ENCODE data around the gene CDH9.

The CDH9 gene

DNA sequence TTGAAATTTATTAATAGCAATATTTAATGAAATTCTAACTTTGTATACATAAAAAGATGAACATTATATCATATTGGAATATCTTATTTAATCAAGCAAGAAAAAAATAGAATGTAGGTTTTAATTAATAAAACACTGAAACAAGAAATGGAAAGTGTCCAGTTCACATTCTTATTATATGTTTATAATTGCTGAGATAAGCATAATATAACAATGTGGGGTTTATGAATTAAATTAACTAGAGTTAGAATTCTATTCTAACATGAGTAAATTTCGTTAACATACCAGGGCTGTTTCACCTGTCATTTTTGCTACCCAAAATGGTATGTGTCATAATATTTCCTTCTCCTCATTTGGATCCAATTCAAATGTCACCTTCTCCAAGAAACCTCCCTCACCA lies 12.3 kb downstream of the CDH9 start:
- H3K27ac ChIP-seq (ENCODE audit: low read depth, low read length): no peak overlapping the region
- no peaks in the 10 kb centered on the region for H3K4me1 ChIP-seq (ENCODE audit: control insufficient read depth in 1 of 2, insufficient read depth in 2 of 2, low read length in 2 of 2)
- no peak for DNase-seq
- H3K14ac ChIP-seq (ENCODE audit: low read length): no peak overlapping the region
- H2AK5ac ChIP-seq (ENCODE audit: low read length): no peak overlapping the region
- H2BK120ac ChIP-seq (ENCODE audit: insufficient read depth, low read length, poor library complexity): no peak overlapping the region
- H2BK12ac ChIP-seq (ENCODE audit: low read length): no peak overlapping the region
- H3K36me3 ChIP-seq (ENCODE audit: control insufficient read depth in 1 of 2, insufficient read depth in 2 of 2, low read length in 2 of 2): no peaks in the 10 kb centered on the region
- H2BK5ac ChIP-seq (ENCODE audit: low read depth, low read length, poor library complexity): no peak overlapping the region
- no peak overlapping the region for H4K8ac ChIP-seq (ENCODE audit: low read depth, low read length)
- H3K79me2 ChIP-seq (ENCODE audit: control insufficient read depth, insufficient read depth, low read length, poor library complexity): no peaks in the 10 kb centered on the region
- H4K12ac ChIP-seq (ENCODE audit: low read depth, low read length): no peak overlapping the region
- no peak overlapping the region for H2AFZ ChIP-seq (ENCODE audit: insufficient read depth, low read length, poor library complexity)
- no peak overlapping the region for H3K23ac ChIP-seq (ENCODE audit: low read length)
- H3K27me3 ChIP-seq (ENCODE audit: insufficient read depth, low read length): no peaks in the 10 kb centered on the region
- no peaks in the 10 kb centered on the region for H3K9me3 ChIP-seq (ENCODE audit: insufficient read depth, low read depth, low read length)
- no peak overlapping the region for H3K4me3 ChIP-seq (ENCODE audit: low read depth, low read length)
- WGBS (ENCODE audit: extremely low coverage, insufficient coverage, insufficient read length): no CpG with 5 or more reads among the region's 1 CpG
- H3K79me1 ChIP-seq (ENCODE audit: low read length): no peaks in the 10 kb centered on the region
- no peak overlapping the region for H3K4me2 ChIP-seq (ENCODE audit: low read length)
- H3K4ac ChIP-seq (ENCODE audit: low read depth, low read length): no peak overlapping the region
- no peak overlapping the region for H4K91ac ChIP-seq (ENCODE audit: low read depth, low read length)
- no peak overlapping the region for H3K9ac ChIP-seq (ENCODE audit: low read length)
- H3K18ac ChIP-seq (ENCODE audit: low read length): no peak overlapping the region

DNA sequence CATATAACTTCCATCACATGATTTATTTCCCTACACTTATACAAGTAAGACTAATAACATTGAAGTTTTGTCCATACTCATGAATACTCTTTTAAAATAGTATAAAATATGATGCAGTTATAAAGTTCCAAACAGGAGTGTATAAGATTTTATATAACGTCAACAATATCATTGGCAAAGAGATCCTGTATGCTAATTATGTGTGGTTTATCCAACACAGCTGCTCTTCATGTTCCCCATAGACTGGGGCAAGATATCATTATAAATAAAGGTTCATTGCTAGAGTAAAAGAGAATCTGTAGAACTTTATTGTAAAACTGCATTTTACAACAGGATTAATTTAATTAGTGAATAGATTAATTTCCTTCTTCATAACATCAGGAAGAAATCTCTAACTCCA lies 16.9 kb downstream of the CDH9 start:
- H2BK12ac ChIP-seq (ENCODE audit: low read length): no peak overlapping the region
- no peak overlapping the region for H2BK120ac ChIP-seq (ENCODE audit: insufficient read depth, low read length, poor library complexity)
- no peaks in the 10 kb centered on the region for H3K4me1 ChIP-seq (ENCODE audit: control insufficient read depth in 1 of 2, insufficient read depth in 2 of 2, low read length in 2 of 2)
- no peak overlapping the region for H3K4ac ChIP-seq (ENCODE audit: low read depth, low read length)
- H3K4me3 ChIP-seq (ENCODE audit: low read depth, low read length): no peak overlapping the region
- H3K23ac ChIP-seq (ENCODE audit: low read length): no peak overlapping the region
- H3K4me2 ChIP-seq (ENCODE audit: low read length): no peak overlapping the region
- H4K91ac ChIP-seq (ENCODE audit: low read depth, low read length): no peak overlapping the region
- H3K79me2 ChIP-seq (ENCODE audit: control insufficient read depth, insufficient read depth, low read length, poor library complexity): no peaks in the 10 kb centered on the region
- no peak for DNase-seq
- H4K12ac ChIP-seq (ENCODE audit: low read depth, low read length): no peak overlapping the region
- no peaks in the 10 kb centered on the region for H3K9me3 ChIP-seq (ENCODE audit: insufficient read depth, low read depth, low read length)
- H3K79me1 ChIP-seq (ENCODE audit: low read length): no peaks in the 10 kb centered on the region
- no peaks in the 10 kb centered on the region for H3K36me3 ChIP-seq (ENCODE audit: control insufficient read depth in 1 of 2, insufficient read depth in 2 of 2, low read length in 2 of 2)
- H4K8ac ChIP-seq (ENCODE audit: low read depth, low read length): no peak overlapping the region
- no CpG with 5 or more reads among the region's 1 CpG for WGBS (ENCODE audit: extremely low coverage, insufficient coverage, insufficient read length)
- H3K14ac ChIP-seq (ENCODE audit: low read length): no peak overlapping the region
- no peak overlapping the region for H2BK5ac ChIP-seq (ENCODE audit: low read depth, low read length, poor library complexity)
- H3K18ac ChIP-seq (ENCODE audit: low read length): no peak overlapping the region
- no peak overlapping the region for H2AFZ ChIP-seq (ENCODE audit: insufficient read depth, low read length, poor library complexity)
- H3K27me3 ChIP-seq (ENCODE audit: insufficient read depth, low read length): no peaks in the 10 kb centered on the region
- H3K27ac ChIP-seq (ENCODE audit: low read depth, low read length): no peak overlapping the region
- H2AK5ac ChIP-seq (ENCODE audit: low read length): no peak overlapping the region
- no peak overlapping the region for H3K9ac ChIP-seq (ENCODE audit: low read length)

DNA sequence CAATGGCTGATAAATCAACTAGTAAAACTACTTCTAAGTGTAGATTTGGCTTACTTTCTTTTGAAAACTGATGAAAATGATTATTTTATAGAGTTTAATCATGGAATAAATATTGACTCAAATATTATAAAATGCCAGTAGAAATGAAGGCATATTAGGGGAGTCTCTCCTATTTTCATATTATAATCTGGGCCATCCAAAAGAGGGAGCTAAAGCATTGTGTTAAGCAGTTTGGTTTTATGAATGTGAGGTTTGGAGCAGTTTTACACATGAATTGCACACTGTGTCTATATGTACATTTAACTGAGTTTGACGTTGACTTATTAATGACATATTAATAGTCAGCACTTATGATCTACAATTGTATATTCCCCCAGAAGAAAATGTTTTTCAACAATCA lies 17.4 kb downstream of the CDH9 start:
- no peak for DNase-seq
- Histone ChIP-seq H3K79me2 (ENCODE audit: control insufficient read depth, insufficient read depth, low read length, poor library complexity) (no peaks in the 10 kb centered on the region), H3K4me1 (ENCODE audit: control insufficient read depth in 1 of 2, insufficient read depth in 2 of 2, low read length in 2 of 2) (no peaks in the 10 kb centered on the region), H4K91ac (ENCODE audit: low read depth, low read length) (no peak overlapping the region), H3K23ac (ENCODE audit: low read length) (no peak overlapping the region), H2BK120ac (ENCODE audit: insufficient read depth, low read length, poor library complexity) (no peak overlapping the region), H3K18ac (ENCODE audit: low read length) (no peak overlapping the region), H2BK5ac (ENCODE audit: low read depth, low read length, poor library complexity) (no peak overlapping the region), H3K27me3 (ENCODE audit: insufficient read depth, low read length) (no peaks in the 10 kb centered on the region), H3K4me2 (ENCODE audit: low read length) (no peak overlapping the region), H3K79me1 (ENCODE audit: low read length) (no peaks in the 10 kb centered on the region), H3K9ac (ENCODE audit: low read length) (no peak overlapping the region), H3K36me3 (ENCODE audit: control insufficient read depth in 1 of 2, insufficient read depth in 2 of 2, low read length in 2 of 2) (no peaks in the 10 kb centered on the region), H3K9me3 (ENCODE audit: insufficient read depth, low read depth, low read length) (no peaks in the 10 kb centered on the region), H3K4ac (ENCODE audit: low read depth, low read length) (no peak overlapping the region), H3K14ac (ENCODE audit: low read length) (no peak overlapping the region), H3K27ac (ENCODE audit: low read depth, low read length) (no peak overlapping the region), H2BK12ac (ENCODE audit: low read length) (no peak overlapping the region), H2AFZ (ENCODE audit: insufficient read depth, low read length, poor library complexity) (no peak overlapping the region), H2AK5ac (ENCODE audit: low read length) (no peak overlapping the region), H4K8ac (ENCODE audit: low read depth, low read length) (no peak overlapping the region), H4K12ac (ENCODE audit: low read depth, low read length) (no peak overlapping the region), H3K4me3 (ENCODE audit: low read depth, low read length) (no peak overlapping the region)
- WGBS (ENCODE audit: extremely low coverage, insufficient coverage, insufficient read length): no CpG with 5 or more reads among the region's 1 CpG

DNA sequence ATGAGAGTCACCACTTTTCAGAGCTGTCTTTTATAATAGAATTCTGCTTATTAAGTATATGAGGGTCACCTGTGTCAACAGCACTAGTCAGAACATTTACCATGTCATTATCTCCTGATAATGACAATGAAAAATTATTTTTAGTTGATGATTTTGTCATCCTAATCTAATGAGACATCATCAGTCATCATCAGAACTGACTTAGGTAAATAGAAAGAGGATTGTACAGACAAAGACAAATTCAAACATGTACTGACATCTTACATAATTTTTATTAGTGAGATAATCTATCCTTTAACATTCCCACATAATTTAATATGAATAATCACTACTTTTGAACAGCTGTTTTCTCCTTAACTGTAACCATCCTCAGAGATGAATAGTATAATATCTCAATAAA lies 22.6 kb downstream of the CDH9 start:
- H4K8ac ChIP-seq (ENCODE audit: low read depth, low read length): no peak overlapping the region
- H3K79me1 ChIP-seq (ENCODE audit: low read length): no peaks in the 10 kb centered on the region
- DNase-seq: no peak
- H3K4me2 ChIP-seq (ENCODE audit: low read length): no peak overlapping the region
- no peak overlapping the region for H2BK5ac ChIP-seq (ENCODE audit: low read depth, low read length, poor library complexity)
- H3K14ac ChIP-seq (ENCODE audit: low read length): no peak overlapping the region
- H2AK5ac ChIP-seq (ENCODE audit: low read length): no peak overlapping the region
- H2AFZ ChIP-seq (ENCODE audit: insufficient read depth, low read length, poor library complexity): no peak overlapping the region
- no peak overlapping the region for H3K4me3 ChIP-seq (ENCODE audit: low read depth, low read length)
- H4K12ac ChIP-seq (ENCODE audit: low read depth, low read length): no peak overlapping the region
- no peak overlapping the region for H2BK120ac ChIP-seq (ENCODE audit: insufficient read depth, low read length, poor library complexity)
- H3K27me3 ChIP-seq (ENCODE audit: insufficient read depth, low read length): no peaks in the 10 kb centered on the region
- no peak overlapping the region for H4K91ac ChIP-seq (ENCODE audit: low read depth, low read length)
- H2BK12ac ChIP-seq (ENCODE audit: low read length): no peak overlapping the region
- H3K27ac ChIP-seq (ENCODE audit: low read depth, low read length): no peak overlapping the region
- no peaks in the 10 kb centered on the region for H3K36me3 ChIP-seq (ENCODE audit: control insufficient read depth in 1 of 2, insufficient read depth in 2 of 2, low read length in 2 of 2)
- H3K23ac ChIP-seq (ENCODE audit: low read length): no peak overlapping the region
- no peaks in the 10 kb centered on the region for H3K79me2 ChIP-seq (ENCODE audit: control insufficient read depth, insufficient read depth, low read length, poor library complexity)
- H3K9ac ChIP-seq (ENCODE audit: low read length): no peak overlapping the region
- no peak overlapping the region for H3K4ac ChIP-seq (ENCODE audit: low read depth, low read length)
- no peaks in the 10 kb centered on the region for H3K9me3 ChIP-seq (ENCODE audit: insufficient read depth, low read depth, low read length)
- no peak overlapping the region for H3K18ac ChIP-seq (ENCODE audit: low read length)
- no peaks in the 10 kb centered on the region for H3K4me1 ChIP-seq (ENCODE audit: control insufficient read depth in 1 of 2, insufficient read depth in 2 of 2, low read length in 2 of 2)

- WGBS (ENCODE audit: extremely low coverage, insufficient coverage, insufficient read length): no CpG with 5 or more reads among the region's 4 CpGs
- H4K12ac ChIP-seq (ENCODE audit: low read depth, low read length): no peak overlapping the region
These were observed 27.1 kb downstream of the CDH9 start for GRCh38 chr5:27011274-27011673.

More at GRCh38 chr5:27011274-27011673, 27.1 kb downstream of the CDH9 start:
- Histone ChIP-seq H2BK12ac (ENCODE audit: low read length) (no peak overlapping the region), H2BK5ac (ENCODE audit: low read depth, low read length, poor library complexity) (no peak overlapping the region), H3K4me1 (ENCODE audit: control insufficient read depth in 1 of 2, insufficient read depth in 2 of 2, low read length in 2 of 2) (no peaks in the 10 kb centered on the region), H3K9me3 (ENCODE audit: insufficient read depth, low read depth, low read length) (no peaks in the 10 kb centered on the region), H2AK5ac (ENCODE audit: low read length) (no peak overlapping the region), H3K79me1 (ENCODE audit: low read length) (no peaks in the 10 kb centered on the region), H3K27ac (ENCODE audit: low read depth, low read length) (no peak overlapping the region), H3K36me3 (ENCODE audit: control insufficient read depth in 1 of 2, insufficient read depth in 2 of 2, low read length in 2 of 2) (no peaks in the 10 kb centered on the region), H2BK120ac (ENCODE audit: insufficient read depth, low read length, poor library complexity) (no peak overlapping the region), H4K91ac (ENCODE audit: low read depth, low read length) (no peak overlapping the region), H3K4me2 (ENCODE audit: low read length) (no peak overlapping the region), H3K18ac (ENCODE audit: low read length) (no peak overlapping the region), H4K8ac (ENCODE audit: low read depth, low read length) (no peak overlapping the region), H3K4me3 (ENCODE audit: low read depth, low read length) (no peak overlapping the region), H2AFZ (ENCODE audit: insufficient read depth, low read length, poor library complexity) (no peak overlapping the region), H3K23ac (ENCODE audit: low read length) (no peak overlapping the region), H3K4ac (ENCODE audit: low read depth, low read length) (no peak overlapping the region), H3K79me2 (ENCODE audit: control insufficient read depth, insufficient read depth, low read length, poor library complexity) (no peaks in the 10 kb centered on the region), H3K9ac (ENCODE audit: low read length) (no peak overlapping the region), H3K27me3 (ENCODE audit: insufficient read depth, low read length) (no peaks in the 10 kb centered on the region), H3K14ac (ENCODE audit: low read length) (no peak overlapping the region)
- DNase-seq: no peak

All from trophoblast cell (in vitro differentiated cells and primary cell).